ENCODE data around the gene HSPA4.

HSPA4 gene

GRCh38 chr5:133142782-133143181 lies 91.0 kb downstream of the HSPA4 start:
- no peak overlapping the region for H3K4ac ChIP-seq (ENCODE audit: low read depth in 1 of 2, low read length in 2 of 2)
- H3K18ac ChIP-seq (ENCODE audit: low read depth in 1 of 2, low read length in 2 of 2) = no peak overlapping the region
- no peak overlapping the region for H3K4me2 ChIP-seq (ENCODE audit: low read length, poor library complexity, severe bottlenecking)
- no peak overlapping the region for H2BK12ac ChIP-seq (ENCODE audit: low read length in 2 of 2)
- H3K9ac ChIP-seq (ENCODE audit: low read length) = no peak overlapping the region
- H3K4me1 ChIP-seq (ENCODE audit: control insufficient read depth, insufficient read depth, low read depth, low read length) = no peaks in the 10 kb centered on the region
- no peak for DNase-seq
- no peak overlapping the region for H2BK5ac ChIP-seq (ENCODE audit: low read depth, low read length, poor library complexity, severe bottlenecking)
- H3K27me3 ChIP-seq (ENCODE audit: control insufficient read depth in 1 of 2, insufficient read depth in 1 of 2, low read length in 2 of 2) = peaks cover 14 to 34% of the 10 kb centered on the region in 2 experiments
- H4K91ac ChIP-seq (ENCODE audit: low read length) = no peak overlapping the region
- no peak overlapping the region for H3K27ac ChIP-seq (ENCODE audit: low read length, poor library complexity, severe bottlenecking)
- no peak overlapping the region for H3K23ac ChIP-seq (ENCODE audit: low read length in 2 of 2)
- H2BK120ac ChIP-seq (ENCODE audit: low read depth, low read length) = no peak overlapping the region
- H4K8ac ChIP-seq (ENCODE audit: low read length) = no peak overlapping the region
- H2AFZ ChIP-seq (ENCODE audit: low read depth, low read length) = no peak overlapping the region
- WGBS = 88% methylated on average over 4 of the region's 6 CpGs
- no peaks in the 10 kb centered on the region for H3K36me3 ChIP-seq (ENCODE audit: control insufficient read depth in 1 of 2, insufficient read depth in 2 of 2, low read depth in 1 of 2, low read length in 2 of 2)
- no peak overlapping the region for H3K14ac ChIP-seq (ENCODE audit: low read length in 2 of 2)
- no peak overlapping the region for H2AK5ac ChIP-seq (ENCODE audit: low read length, severe bottlenecking)
- no peaks in the 10 kb centered on the region for H3K79me1 ChIP-seq (replicated peaks; ENCODE audit: low read length, poor library complexity, severe bottlenecking)
- no peak overlapping the region for H3K4me3 ChIP-seq (ENCODE audit: insufficient read depth in 1 of 2, low read depth in 1 of 2, low read length in 2 of 2)
- no peaks in the 10 kb centered on the region for H3K9me3 ChIP-seq (ENCODE audit: control insufficient read depth, low read length)
- no peak overlapping the region for H2BK15ac ChIP-seq (ENCODE audit: low read depth, poor library complexity, severe bottlenecking)

GRCh38 chr5:133144245-133144981 lies 92.6 kb downstream of the HSPA4 start:
- WGBS = 63% methylated on average over 3 of the region's 4 CpGs
- Histone ChIP-seq H3K79me1 (replicated peaks; ENCODE audit: low read length, poor library complexity, severe bottlenecking) (no peaks in the 10 kb centered on the region), H3K14ac (ENCODE audit: low read length in 2 of 2) (no peak overlapping the region)

GRCh38 chr5:133145436-133146170 lies 93.8 kb downstream of the HSPA4 start:
- no peak overlapping the region for H2BK120ac ChIP-seq (ENCODE audit: low read depth, low read length)
- no peak overlapping the region for H3K23ac ChIP-seq (ENCODE audit: low read length in 2 of 2)
- no peaks in the 10 kb centered on the region for H3K9me3 ChIP-seq (ENCODE audit: control insufficient read depth, low read length)
- no peak overlapping the region for H2AK5ac ChIP-seq (ENCODE audit: low read length, severe bottlenecking)
- no peaks in the 10 kb centered on the region for H3K79me1 ChIP-seq (replicated peaks; ENCODE audit: low read length, poor library complexity, severe bottlenecking)
- no peak overlapping the region for H2BK12ac ChIP-seq (ENCODE audit: low read length in 2 of 2)
- no peak overlapping the region for H3K14ac ChIP-seq (ENCODE audit: low read length in 2 of 2)
- no peaks in the 10 kb centered on the region for H3K36me3 ChIP-seq (ENCODE audit: control insufficient read depth in 1 of 2, insufficient read depth in 2 of 2, low read depth in 1 of 2, low read length in 2 of 2)
- no peak overlapping the region for H3K4me2 ChIP-seq (ENCODE audit: low read length, poor library complexity, severe bottlenecking)
- WGBS = 95% methylated on average over 10 of the region's 11 CpGs
- H3K9ac ChIP-seq (ENCODE audit: low read length) = no peak overlapping the region
- H3K27me3 ChIP-seq (ENCODE audit: control insufficient read depth in 1 of 2, insufficient read depth in 1 of 2, low read length in 2 of 2) = peaks cover 10 to 42% of the 10 kb centered on the region in 2 experiments
- H2BK15ac ChIP-seq (ENCODE audit: low read depth, poor library complexity, severe bottlenecking) = no peak overlapping the region
- no peak overlapping the region for H4K8ac ChIP-seq (ENCODE audit: low read length)
- H4K91ac ChIP-seq (ENCODE audit: low read length) = no peak overlapping the region
- no peak overlapping the region for H2BK5ac ChIP-seq (ENCODE audit: low read depth, low read length, poor library complexity, severe bottlenecking)
- H2AFZ ChIP-seq (ENCODE audit: low read depth, low read length) = no peak overlapping the region
- H3K4me1 ChIP-seq (ENCODE audit: control insufficient read depth, insufficient read depth, low read depth, low read length) = no peaks in the 10 kb centered on the region
- no peak for DNase-seq
- H3K18ac ChIP-seq (ENCODE audit: low read depth in 1 of 2, low read length in 2 of 2) = no peak overlapping the region
- no peak overlapping the region for H3K27ac ChIP-seq (ENCODE audit: low read length, poor library complexity, severe bottlenecking)
- no peak overlapping the region for H3K4ac ChIP-seq (ENCODE audit: low read depth in 1 of 2, low read length in 2 of 2)
- H3K4me3 ChIP-seq (ENCODE audit: insufficient read depth in 1 of 2, low read depth in 1 of 2, low read length in 2 of 2) = no peak overlapping the region

More at GRCh38 chr5:133144245-133144981, 92.6 kb downstream of the HSPA4 start:
- Histone ChIP-seq H2BK15ac (ENCODE audit: low read depth, poor library complexity, severe bottlenecking) (no peak overlapping the region), H2AK5ac (ENCODE audit: low read length, severe bottlenecking) (no peak overlapping the region), H3K4me2 (ENCODE audit: low read length, poor library complexity, severe bottlenecking) (no peak overlapping the region), H2BK120ac (ENCODE audit: low read depth, low read length) (no peak overlapping the region), H4K8ac (ENCODE audit: low read length) (no peak overlapping the region), H2BK5ac (ENCODE audit: low read depth, low read length, poor library complexity, severe bottlenecking) (no peak overlapping the region), H3K9ac (ENCODE audit: low read length) (no peak overlapping the region), H4K91ac (ENCODE audit: low read length) (no peak overlapping the region), H3K27ac (ENCODE audit: low read length, poor library complexity, severe bottlenecking) (no peak overlapping the region), H3K4me1 (ENCODE audit: control insufficient read depth, insufficient read depth, low read depth, low read length) (no peaks in the 10 kb centered on the region), H2AFZ (ENCODE audit: low read depth, low read length) (no peak overlapping the region), H3K36me3 (ENCODE audit: control insufficient read depth in 1 of 2, insufficient read depth in 2 of 2, low read depth in 1 of 2, low read length in 2 of 2) (no peaks in the 10 kb centered on the region), H3K23ac (ENCODE audit: low read length in 2 of 2) (no peak overlapping the region), H2BK12ac (ENCODE audit: low read length in 2 of 2) (no peak overlapping the region), H3K4me3 (ENCODE audit: insufficient read depth in 1 of 2, low read depth in 1 of 2, low read length in 2 of 2) (no peak overlapping the region), H3K18ac (ENCODE audit: low read depth in 1 of 2, low read length in 2 of 2) (no peak overlapping the region), H3K27me3 (ENCODE audit: control insufficient read depth in 1 of 2, insufficient read depth in 1 of 2, low read length in 2 of 2) (peaks cover 14 to 42% of the 10 kb centered on the region in 2 experiments), H3K9me3 (ENCODE audit: control insufficient read depth, low read length) (no peaks in the 10 kb centered on the region), H3K4ac (ENCODE audit: low read depth in 1 of 2, low read length in 2 of 2) (no peak overlapping the region)
- DNase-seq = no peak

GRCh38 chr5:133147411-133147810 lies 95.6 kb downstream of the HSPA4 start:
- Histone ChIP-seq H2BK5ac (ENCODE audit: low read depth, low read length, poor library complexity, severe bottlenecking) (no peak overlapping the region), H3K36me3 (ENCODE audit: control insufficient read depth in 1 of 2, insufficient read depth in 2 of 2, low read depth in 1 of 2, low read length in 2 of 2) (no peaks in the 10 kb centered on the region), H3K9ac (ENCODE audit: low read length) (no peak overlapping the region), H3K23ac (ENCODE audit: low read length in 2 of 2) (no peak overlapping the region), H2BK12ac (ENCODE audit: low read length in 2 of 2) (no peak overlapping the region), H3K9me3 (ENCODE audit: control insufficient read depth, low read length) (no peaks in the 10 kb centered on the region), H3K4me3 (ENCODE audit: insufficient read depth in 1 of 2, low read depth in 1 of 2, low read length in 2 of 2) (no peak overlapping the region), H4K8ac (ENCODE audit: low read length) (no peak overlapping the region), H3K27ac (ENCODE audit: low read length, poor library complexity, severe bottlenecking) (no peak overlapping the region), H3K14ac (ENCODE audit: low read length in 2 of 2) (no peak overlapping the region), H3K4ac (ENCODE audit: low read depth in 1 of 2, low read length in 2 of 2) (no peak overlapping the region), H3K18ac (ENCODE audit: low read depth in 1 of 2, low read length in 2 of 2) (no peak overlapping the region), H2BK120ac (ENCODE audit: low read depth, low read length) (no peak overlapping the region), H2AFZ (ENCODE audit: low read depth, low read length) (no peak overlapping the region), H3K79me1 (replicated peaks; ENCODE audit: low read length, poor library complexity, severe bottlenecking) (no peaks in the 10 kb centered on the region), H3K27me3 (ENCODE audit: control insufficient read depth in 1 of 2, insufficient read depth in 1 of 2, low read length in 2 of 2) (peaks cover 5 to 35% of the 10 kb centered on the region in 2 experiments), H2BK15ac (ENCODE audit: low read depth, poor library complexity, severe bottlenecking) (no peak overlapping the region), H3K4me1 (ENCODE audit: control insufficient read depth, insufficient read depth, low read depth, low read length) (no peaks in the 10 kb centered on the region), H3K4me2 (ENCODE audit: low read length, poor library complexity, severe bottlenecking) (no peak overlapping the region), H4K91ac (ENCODE audit: low read length) (no peak overlapping the region), H2AK5ac (ENCODE audit: low read length, severe bottlenecking) (no peak overlapping the region)
- WGBS = 71% methylated on average over 7 of the region's 7 CpGs
- DNase-seq = no peak
